KG1 (cell line): ENCODE measurements around the gene PON1.

Source experiments
- DNase-seq: peaks from one replicate; lab custom pipeline; 2025; lab: John Stamatoyannopoulos, UW

PON1 gene

DNA sequence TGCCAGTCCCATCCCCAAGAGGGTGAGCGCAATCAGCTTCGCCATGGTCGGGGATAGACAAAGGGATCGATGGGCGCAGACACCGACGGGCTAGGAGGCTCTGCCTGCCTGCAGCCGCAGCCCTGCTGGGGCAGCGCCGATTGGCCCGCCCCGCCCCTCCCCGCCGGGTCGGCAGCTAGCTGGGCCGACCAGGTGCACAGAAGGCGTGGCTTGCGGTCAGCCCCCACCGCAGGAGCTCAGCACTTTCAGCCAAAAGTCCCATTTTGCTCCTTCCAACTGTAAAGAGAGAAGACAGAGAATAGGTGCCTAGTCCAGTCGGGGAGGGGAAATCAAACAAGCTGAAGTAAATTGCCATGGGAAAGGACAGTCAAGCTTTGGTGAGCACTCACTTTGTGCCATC, at the start of gene PON1:
PON1 (minus strand) TSS at position 102 of the 400 bp plus-strand sequence; CDS start at position 45, 57 bp downstream.
- no peak for DNase-seq

GRCh38 chr7:95373323-95373722, 49.0 kb upstream of the PON1 start:
- DNase-seq: no peak

DNA sequence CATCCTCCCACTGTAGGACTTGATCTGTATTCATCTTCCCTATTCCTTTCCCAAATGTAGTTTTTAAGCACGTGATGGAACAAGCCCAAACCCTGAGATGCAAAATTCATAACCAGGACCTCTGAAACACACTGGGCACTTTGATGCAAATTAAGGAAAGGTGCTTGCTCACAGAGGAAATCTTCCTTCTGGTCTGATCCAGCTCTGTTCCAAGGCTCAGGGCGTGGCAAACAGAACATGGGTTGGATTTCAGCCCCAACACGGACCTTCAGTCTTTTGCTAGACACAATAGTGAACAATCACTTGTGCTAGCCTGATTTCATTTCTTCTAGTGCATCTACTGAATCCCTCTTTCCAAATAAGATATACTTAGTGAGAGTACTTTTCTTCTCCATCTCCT, 43.9 kb upstream of the PON1 start:
- DNase-seq: no peak

GRCh38 chr7:95367606-95368005, 43.3 kb upstream of the PON1 start:
- DNase-seq: no peak

- no peak for DNase-seq
Measured at GRCh38 chr7:95365151-95365550, 40.8 kb upstream of the PON1 start.

GRCh38 chr7:95357623-95358022, 33.3 kb upstream of the PON1 start:
- DNase-seq: no peak

DNA sequence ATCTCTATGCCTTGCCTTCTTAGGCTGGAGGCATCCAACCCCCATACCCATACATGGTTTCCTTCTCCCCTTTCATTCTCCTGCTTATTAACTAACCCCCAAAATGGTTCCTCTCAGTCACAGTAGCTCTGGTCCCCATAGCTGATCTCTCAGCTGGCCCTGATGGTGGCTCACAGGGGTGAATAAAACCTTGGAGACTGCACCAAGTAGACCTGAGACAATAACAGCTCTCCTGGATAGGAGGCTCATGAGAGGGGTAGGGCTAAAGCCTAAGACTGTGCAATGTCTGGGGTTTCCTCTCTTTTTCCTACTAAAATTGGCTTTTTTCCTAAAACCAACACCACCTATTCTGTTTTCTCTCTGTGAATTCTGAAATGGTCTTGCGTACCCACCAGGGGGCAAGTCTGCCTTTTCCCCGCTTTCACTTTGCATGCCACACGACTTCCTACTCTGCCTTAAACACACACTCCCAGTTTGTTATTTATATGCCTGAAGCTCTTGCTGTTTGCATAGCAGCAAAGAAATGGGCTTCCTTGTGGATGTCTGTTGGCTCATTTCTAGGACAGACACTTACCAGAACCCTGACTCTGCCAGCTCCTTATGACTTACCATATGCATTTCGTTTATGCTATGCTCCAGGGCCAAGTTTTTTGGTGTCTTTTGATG, 18.4 kb upstream of the PON1 start:
- no peak for DNase-seq

- DNase-seq: no peak
Measured at GRCh38 chr7:95342029-95342428, 17.7 kb upstream of the PON1 start.

DNA sequence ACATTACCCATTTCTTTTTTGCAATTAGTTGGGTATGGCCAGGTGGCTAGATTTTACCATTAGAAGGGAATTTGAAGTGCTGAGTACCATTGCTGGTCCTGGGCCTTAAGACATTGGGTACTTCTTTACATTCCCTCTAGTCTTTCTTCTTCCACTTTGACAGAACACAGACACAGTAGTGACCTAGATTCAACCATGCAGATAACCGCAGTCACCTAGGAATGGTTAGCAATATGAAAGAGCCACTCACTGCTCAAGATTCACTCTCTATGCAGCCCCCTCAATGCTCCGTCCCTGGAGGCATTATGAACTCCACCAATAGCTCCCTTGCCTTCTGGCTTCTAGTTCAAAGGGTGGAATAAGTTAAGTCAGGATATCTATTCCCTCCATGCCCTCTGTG, 16.2 kb upstream of the PON1 start:
- DNase-seq: no peak

GRCh38 chr7:95338832-95339231, 14.5 kb upstream of the PON1 start:
- DNase-seq: no peak

DNA sequence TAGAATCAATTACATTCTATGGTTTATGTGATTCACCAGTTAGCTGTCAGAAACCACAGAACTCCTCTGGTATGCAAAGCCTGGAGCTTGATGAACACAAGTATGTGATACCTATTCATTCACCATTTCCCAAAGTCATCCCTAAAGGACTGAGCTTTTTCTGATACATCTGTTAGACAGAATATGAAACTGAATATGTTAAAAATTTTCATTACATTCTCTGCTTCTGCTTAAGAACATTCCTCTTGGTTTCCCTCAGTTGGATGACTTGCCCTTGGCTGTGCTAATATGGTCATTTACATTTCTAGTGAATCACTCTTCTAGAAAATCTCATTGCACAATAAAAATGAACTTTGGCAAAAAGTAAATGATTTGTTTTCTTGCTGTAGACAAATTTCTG, 10.8 kb upstream of the PON1 start:
- no peak for DNase-seq

DNA sequence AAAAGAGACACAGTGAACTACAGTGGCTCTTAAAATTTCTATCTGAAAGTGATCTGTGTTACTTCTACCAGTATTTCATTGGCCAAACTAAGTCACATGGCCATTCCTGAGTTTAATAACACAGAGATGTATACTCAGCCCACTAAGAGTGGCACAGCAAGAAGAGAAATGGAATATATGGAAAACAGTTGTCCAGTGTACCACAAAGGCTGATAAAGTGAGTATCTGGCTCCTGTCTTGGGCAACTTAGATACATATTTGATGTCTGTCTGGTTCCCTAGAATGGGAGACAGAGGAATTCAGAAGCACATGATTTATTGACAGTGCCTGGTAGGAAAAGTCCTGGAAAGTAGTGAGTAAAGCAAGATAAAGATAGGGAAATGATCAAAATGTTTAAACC, 10.1 kb upstream of the PON1 start:
- DNase-seq: no peak

- DNase-seq: no peak
Measured at GRCh38 chr7:95330961-95331337, 6.6 kb upstream of the PON1 start.

DNA sequence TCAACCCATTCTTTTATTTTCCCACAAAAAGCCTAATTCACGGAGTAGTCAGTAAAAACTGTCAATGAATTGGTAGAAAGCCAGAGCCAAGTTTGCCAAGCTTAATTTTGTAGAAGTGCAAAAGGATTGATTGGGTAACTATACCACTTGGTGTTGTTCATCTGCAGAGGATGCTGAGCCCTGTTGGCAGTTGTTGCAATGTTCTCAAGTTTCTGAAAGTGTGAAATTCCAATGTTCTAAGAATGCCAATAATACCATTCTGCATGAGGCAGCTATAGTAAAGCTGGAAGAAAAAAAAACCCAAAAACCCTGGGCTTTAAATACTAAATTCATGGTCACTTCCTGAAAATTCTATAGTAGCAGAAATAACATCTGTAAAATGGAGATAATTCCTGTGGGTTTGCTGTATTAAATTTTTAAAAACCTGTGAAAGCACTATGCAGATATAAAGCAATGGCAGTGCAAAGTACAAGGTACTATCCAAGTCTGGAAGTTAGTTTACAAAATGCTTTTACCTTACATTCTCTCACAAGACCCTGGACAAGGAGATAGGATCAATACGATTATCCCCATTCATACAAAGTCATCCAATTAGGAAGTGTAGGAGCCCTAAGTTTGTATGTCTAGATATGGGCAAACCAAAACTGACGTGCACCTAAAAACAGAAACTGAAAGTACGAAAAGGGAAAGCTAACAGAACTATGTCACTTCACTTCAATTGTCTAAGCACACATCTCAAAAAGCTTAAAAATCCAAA, 6.0 kb upstream of the PON1 start:
- no peak for DNase-seq

DNA sequence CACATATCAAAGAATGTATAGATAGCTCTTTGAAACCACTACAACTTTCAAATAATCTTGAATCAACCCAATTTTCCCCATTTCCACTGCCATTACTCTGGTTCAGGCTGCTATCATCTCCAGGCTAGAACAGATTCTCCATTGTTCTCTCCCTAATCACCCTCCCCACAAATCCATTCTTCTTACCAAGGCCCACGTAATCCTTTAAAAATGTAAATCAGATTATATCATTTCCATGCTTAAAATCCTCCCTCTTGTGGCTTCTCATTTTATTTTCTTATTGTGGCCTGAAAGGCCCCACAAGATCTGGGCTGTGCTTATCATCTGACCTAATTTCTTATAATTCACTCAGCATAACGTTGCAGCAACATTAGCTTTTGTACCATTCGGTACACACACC, 3.0 kb upstream of the PON1 start:
- no peak for DNase-seq

DNA sequence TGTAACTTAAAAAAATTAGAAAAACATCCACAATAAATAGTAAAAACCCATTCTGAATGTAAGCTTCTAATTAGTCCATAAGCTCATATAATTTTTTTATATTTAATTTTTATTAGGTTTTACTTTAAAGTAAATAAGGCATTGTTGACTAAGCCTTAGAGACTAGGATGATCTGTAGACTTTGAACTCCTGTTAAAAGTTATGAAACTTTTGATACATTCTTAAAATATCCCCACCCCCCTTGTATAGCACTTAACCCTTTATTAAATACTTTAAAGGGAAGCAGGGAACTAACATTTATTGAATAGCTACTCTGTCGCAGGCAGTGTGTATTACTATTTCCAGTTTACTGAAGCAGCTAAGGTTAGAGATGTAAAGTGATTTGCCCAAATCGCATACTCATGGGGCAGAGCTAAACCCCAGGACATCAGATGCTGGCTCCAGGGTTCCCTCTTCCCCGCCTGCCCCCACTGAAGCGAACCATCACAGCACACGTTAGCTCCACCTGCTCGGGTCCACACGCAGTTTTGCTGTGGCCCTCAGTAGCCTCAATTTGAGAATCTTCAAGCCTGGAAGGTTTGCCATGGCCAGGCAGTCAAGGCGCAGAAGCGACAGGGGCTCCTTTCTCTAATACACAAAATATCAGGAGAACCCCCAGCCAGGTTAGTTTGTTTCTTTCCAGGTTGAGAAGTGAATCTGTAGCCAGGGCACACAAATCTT, 762 bp downstream of the PON1 start:
- DNase-seq: no peak

DNA sequence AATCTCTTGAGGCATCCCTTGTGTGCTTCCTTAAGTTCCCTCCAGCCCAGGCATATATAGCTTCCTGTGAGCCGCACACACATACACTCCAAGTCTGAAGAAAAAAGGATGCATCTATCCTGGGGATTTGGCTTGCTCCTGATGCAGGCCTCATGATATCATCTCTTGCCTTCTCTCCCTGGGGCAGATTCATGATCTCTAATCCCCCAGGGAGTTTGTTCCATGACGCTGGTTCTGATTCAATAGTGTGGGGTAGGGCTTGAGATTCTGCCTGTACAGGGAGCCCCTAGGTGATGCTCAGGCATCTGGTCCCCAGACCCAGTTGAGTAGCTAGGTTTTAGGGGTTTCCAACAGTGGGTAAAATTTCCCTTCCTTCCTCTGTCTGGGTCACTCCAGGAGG, 1.5 kb downstream of the PON1 start:
- no peak for DNase-seq

GRCh38 chr7:95322396-95322795, 1.9 kb downstream of the PON1 start:
- no peak for DNase-seq

DNA sequence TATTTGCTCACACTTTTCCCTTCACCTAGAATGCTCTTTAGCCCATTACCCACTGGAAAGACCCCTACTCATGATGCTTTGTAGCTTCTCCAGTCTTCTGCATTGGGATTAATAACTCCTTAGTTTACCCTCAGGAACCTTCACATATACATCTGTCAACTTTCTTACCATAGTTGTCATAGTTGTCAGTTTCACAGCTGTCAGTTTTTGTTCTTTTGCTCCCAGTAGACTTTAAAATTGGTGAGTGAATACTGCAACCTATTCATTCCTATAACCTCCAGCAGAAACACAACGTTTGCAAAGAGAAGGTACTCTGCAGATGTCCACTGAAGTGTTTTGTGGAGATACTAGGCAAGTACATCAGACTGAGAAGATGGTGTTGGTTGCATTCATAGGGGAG, 2.6 kb downstream of the PON1 start:
- no peak for DNase-seq

DNA sequence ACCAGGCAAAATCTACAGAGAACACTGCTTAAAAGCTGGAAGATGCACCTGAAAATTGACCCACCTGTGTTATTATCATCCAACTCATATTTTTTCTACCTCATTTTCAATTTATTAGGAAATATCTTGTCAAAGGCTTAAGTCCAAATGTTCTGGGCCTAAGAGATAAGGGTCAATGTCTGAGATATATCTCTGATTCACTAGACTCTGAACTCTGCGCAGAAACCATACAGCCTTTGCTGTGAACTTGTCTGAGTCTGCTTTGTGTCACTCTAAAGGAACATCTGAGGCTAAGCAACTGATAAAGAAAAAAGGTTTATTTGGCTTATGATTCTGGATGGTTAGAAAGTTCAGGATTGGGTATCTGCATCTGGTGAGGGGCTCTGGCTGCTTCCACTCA, 3.7 kb downstream of the PON1 start:
- no peak for DNase-seq

DNA sequence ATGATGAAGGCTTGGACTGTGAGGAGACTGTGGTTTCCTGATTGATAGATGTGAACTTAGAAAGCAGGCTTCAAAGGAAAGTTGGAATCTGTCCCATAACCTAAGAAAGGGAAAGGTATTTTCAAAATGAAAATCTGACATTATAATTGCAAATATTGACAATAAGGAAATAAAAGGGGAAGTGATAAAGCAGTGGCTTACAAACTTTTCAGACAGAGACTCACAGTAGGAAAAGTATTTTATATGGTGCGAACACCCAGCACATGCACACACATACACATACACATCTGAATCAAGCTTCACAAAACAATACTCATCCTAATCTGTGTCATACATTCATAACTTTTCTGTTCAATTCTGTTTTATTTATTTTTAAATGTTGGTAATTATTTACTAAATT, 4.8 kb downstream of the PON1 start:
- no peak for DNase-seq

- DNase-seq: no peak
Measured at GRCh38 chr7:95318501-95319100, 5.7 kb downstream of the PON1 start.

GRCh38 chr7:95317966-95318365, 6.4 kb downstream of the PON1 start:
- DNase-seq: no peak
